ENCODE results near the gene APBB2.

DNA sequence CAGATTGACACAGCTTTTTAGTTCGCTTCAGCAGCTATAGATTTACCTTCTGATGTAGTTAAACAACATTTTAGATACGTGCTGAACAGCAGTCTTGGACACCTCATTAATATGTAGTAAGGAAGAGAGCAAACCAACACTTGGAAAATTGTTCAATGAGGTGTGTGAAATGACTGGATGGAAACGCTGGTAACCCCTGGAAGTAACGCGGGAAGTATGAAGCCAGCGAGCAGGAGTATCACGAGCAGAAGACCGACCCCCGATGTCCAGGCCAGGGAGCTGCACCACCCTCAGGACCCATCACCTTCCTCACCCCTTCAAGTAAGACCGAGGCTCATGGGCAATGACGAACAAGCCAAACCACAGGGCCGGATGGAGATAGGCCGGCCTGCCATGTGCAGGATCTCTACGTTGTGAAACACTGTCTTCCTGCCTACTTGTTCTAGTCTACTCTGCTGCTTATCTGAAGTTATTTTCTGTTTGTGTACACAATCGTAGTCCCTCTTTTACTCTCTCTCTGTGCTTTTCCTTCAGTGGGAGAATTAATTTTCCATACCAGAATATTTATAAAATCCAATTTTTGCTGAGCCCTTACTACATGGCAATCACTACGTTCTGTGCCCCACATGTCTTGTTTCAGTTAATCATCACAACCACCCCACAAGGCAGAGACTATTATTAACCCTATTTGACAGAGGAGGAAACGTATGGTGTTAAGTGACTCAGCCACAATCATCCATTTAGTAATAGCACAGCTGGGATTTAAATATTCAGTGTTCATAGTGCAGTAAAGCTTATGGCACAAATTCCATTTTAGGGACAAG lies 221.7 kb downstream of the APBB2 start:
- TF ChIP-seq, protein P1, sequence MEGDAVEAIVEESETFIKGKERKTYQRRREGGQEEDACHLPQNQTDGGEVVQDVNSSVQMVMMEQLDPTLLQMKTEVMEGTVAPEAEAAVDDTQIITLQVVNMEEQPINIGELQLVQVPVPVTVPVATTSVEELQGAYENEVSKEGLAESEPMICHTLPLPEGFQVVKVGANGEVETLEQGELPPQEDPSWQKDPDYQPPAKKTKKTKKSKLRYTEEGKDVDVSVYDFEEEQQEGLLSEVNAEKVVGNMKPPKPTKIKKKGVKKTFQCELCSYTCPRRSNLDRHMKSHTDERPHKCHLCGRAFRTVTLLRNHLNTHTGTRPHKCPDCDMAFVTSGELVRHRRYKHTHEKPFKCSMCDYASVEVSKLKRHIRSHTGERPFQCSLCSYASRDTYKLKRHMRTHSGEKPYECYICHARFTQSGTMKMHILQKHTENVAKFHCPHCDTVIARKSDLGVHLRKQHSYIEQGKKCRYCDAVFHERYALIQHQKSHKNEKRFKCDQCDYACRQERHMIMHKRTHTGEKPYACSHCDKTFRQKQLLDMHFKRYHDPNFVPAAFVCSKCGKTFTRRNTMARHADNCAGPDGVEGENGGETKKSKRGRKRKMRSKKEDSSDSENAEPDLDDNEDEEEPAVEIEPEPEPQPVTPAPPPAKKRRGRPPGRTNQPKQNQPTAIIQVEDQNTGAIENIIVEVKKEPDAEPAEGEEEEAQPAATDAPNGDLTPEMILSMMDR (IDR thresholded peaks at IDR 0.05): no peak
- TF ChIP-seq POLR2A (IDR thresholded peaks at IDR 0.05) (no peak), EP300 (IDR thresholded peaks at IDR 0.05) (no peak)
